Measurements from ENCODE around the gene JMJD1C. TPM values are rescaled to one million over a fixed set of nuclear protein-coding genes. Genes with fewer than 3 reads are reported as not detected.
"Not testable (repeated sequence)": the region's sequence is repeated elsewhere in the genome, so short reads cannot be mapped to it uniquely, and the experiment has no call there.

Gene JMJD1C
- total RNA-seq, 2 experiments from 2014 or later, result 389 to 399 TPM

GRCh38 chr10:63297941-63298340 lies 167.8 kb downstream of the JMJD1C start:
- H3K9me3 Mint-ChIP-seq, result no peaks in the 10 kb centered on the region
- TF ChIP-seq CTCF (IDR thresholded peaks at IDR 0.05), result no peak
- ChIA-PET POLR2A (no interaction called here), CTCF (no interaction called here)
- intact Hi-C loops (cut with DNase I, micrococcal nuclease), result no loop called here
- peaks cover 19% of the 10 kb centered on the region for H3K4me1 Mint-ChIP-seq (ENCODE audit: low read depth)
- Histone ChIP-seq H3K9me3 (ENCODE audit: control insufficient read depth in 1 of 2, insufficient read depth in 1 of 2, low read length in 2 of 2) (no peaks in the 10 kb centered on the region), H3K27me3 (ENCODE audit: control insufficient read depth in 1 of 2, insufficient read depth in 2 of 2, low read length in 2 of 2) (no peaks in the 10 kb centered on the region), H3K4me3 (ENCODE audit: low read length) (no peak overlapping the region), H3K27ac (ENCODE audit: low read depth in 1 of 2, low read length in 2 of 2) (no peak overlapping the region), H3K36me3 (ENCODE audit: insufficient read depth, low read length) (no peaks in the 10 kb centered on the region), H3K4me1 (ENCODE audit: insufficient read depth, low read length) (no peaks in the 10 kb centered on the region)
- ATAC-seq (ENCODE audit: poor library complexity) (no peak), DNase-seq (no peak)
- H3K4me3 Mint-ChIP-seq, result no peak overlapping the region
- no peaks in the 10 kb centered on the region for H3K36me3 Mint-ChIP-seq (ENCODE audit: low read depth)
- H3K27ac Mint-ChIP-seq, result no peak overlapping the region
- H3K27me3 Mint-ChIP-seq, result no peaks in the 10 kb centered on the region

GRCh38 chr10:63294781-63295180 lies 171.0 kb downstream of the JMJD1C start:
- H3K36me3 Mint-ChIP-seq (ENCODE audit: low read depth), result no peaks in the 10 kb centered on the region
- Histone ChIP-seq H3K4me3 (ENCODE audit: low read length) (no peak overlapping the region), H3K4me1 (ENCODE audit: insufficient read depth, low read length) (no peaks in the 10 kb centered on the region), H3K27ac (ENCODE audit: low read depth in 1 of 2, low read length in 2 of 2) (no peak overlapping the region), H3K27me3 (ENCODE audit: control insufficient read depth in 1 of 2, insufficient read depth in 2 of 2, low read length in 2 of 2) (no peaks in the 10 kb centered on the region), H3K9me3 (ENCODE audit: control insufficient read depth in 1 of 2, insufficient read depth in 1 of 2, low read length in 2 of 2) (no peaks in the 10 kb centered on the region), H3K36me3 (ENCODE audit: insufficient read depth, low read length) (no peaks in the 10 kb centered on the region)
- no peak overlapping the region for H3K27ac Mint-ChIP-seq
- CTCF ChIA-PET, result no interaction called here
- H3K4me3 Mint-ChIP-seq, result no peak overlapping the region
- DNase-seq, result no peak
- ATAC-seq (ENCODE audit: poor library complexity), result no peak
- POLR2A ChIA-PET, result no interaction called here
- peaks cover 5% of the 10 kb centered on the region for H3K4me1 Mint-ChIP-seq (ENCODE audit: low read depth)
- no peaks in the 10 kb centered on the region for H3K27me3 Mint-ChIP-seq
- no peak for TF ChIP-seq CTCF (IDR thresholded peaks at IDR 0.05)
- no peaks in the 10 kb centered on the region for H3K9me3 Mint-ChIP-seq
- intact Hi-C loops (cut with DNase I, micrococcal nuclease), result no loop called here

GRCh38 chr10:63292847-63293246 lies 172.9 kb downstream of the JMJD1C start:
- CTCF ChIA-PET, result not testable (repeated sequence)

GRCh38 chr10:63288170-63288569 lies 177.6 kb downstream of the JMJD1C start:
- no peak for ATAC-seq (ENCODE audit: poor library complexity)
- intact Hi-C loops (cut with DNase I, micrococcal nuclease), result no loop called here
- CTCF ChIA-PET, result no interaction called here

More at GRCh38 chr10:63292847-63293246, 172.9 kb downstream of the JMJD1C start:
- H3K9me3 Mint-ChIP-seq; H3K4me1 Mint-ChIP-seq (ENCODE audit: low read depth); H3K27ac ChIP-seq (ENCODE audit: low read depth in 1 of 2, low read length in 2 of 2); intact Hi-C loops (cut with DNase I, micrococcal nuclease); H3K27me3 ChIP-seq (ENCODE audit: control insufficient read depth in 1 of 2, insufficient read depth in 2 of 2, low read length in 2 of 2); POLR2A ChIA-PET; H3K36me3 Mint-ChIP-seq (ENCODE audit: low read depth); H3K36me3 ChIP-seq (ENCODE audit: insufficient read depth, low read length); H3K27ac Mint-ChIP-seq; ATAC-seq (ENCODE audit: poor library complexity); H3K4me3 Mint-ChIP-seq; H3K27me3 Mint-ChIP-seq; H3K4me1 ChIP-seq (ENCODE audit: insufficient read depth, low read length); DNase-seq; H3K9me3 ChIP-seq (ENCODE audit: control insufficient read depth in 1 of 2, insufficient read depth in 1 of 2, low read length in 2 of 2); H3K4me3 ChIP-seq (ENCODE audit: low read length): not testable (repeated sequence)

More at GRCh38 chr10:63288170-63288569, 177.6 kb downstream of the JMJD1C start:
- Histone ChIP-seq H3K4me3 (ENCODE audit: low read length) (no peak overlapping the region), H3K4me1 (ENCODE audit: insufficient read depth, low read length) (no peaks in the 10 kb centered on the region), H3K27ac (ENCODE audit: low read depth in 1 of 2, low read length in 2 of 2) (no peak overlapping the region), H3K9me3 (ENCODE audit: control insufficient read depth in 1 of 2, insufficient read depth in 1 of 2, low read length in 2 of 2) (no peaks in the 10 kb centered on the region), H3K27me3 (ENCODE audit: control insufficient read depth in 1 of 2, insufficient read depth in 2 of 2, low read length in 2 of 2) (no peaks in the 10 kb centered on the region), H3K36me3 (ENCODE audit: insufficient read depth, low read length) (no peaks in the 10 kb centered on the region)
- DNase-seq, result no peak
- peaks cover 14% of the 10 kb centered on the region for H3K4me1 Mint-ChIP-seq (ENCODE audit: low read depth)
- no peak overlapping the region for H3K4me3 Mint-ChIP-seq
- TF ChIP-seq CTCF (IDR thresholded peaks at IDR 0.05), result no peak
- no peak overlapping the region for H3K27ac Mint-ChIP-seq
- H3K36me3 Mint-ChIP-seq (ENCODE audit: low read depth), result no peaks in the 10 kb centered on the region
- no peaks in the 10 kb centered on the region for H3K9me3 Mint-ChIP-seq
- POLR2A ChIA-PET, result interaction anchor here (0.9 to 1.1 kb wide), 2 partner anchors 9 to 19 kb away, joined by 3 read pairs; no protein-coding TSS in a partner anchor
- no peaks in the 10 kb centered on the region for H3K27me3 Mint-ChIP-seq

Data from CD4-positive, alpha-beta T cell (primary cell).